Suprapubic skin (tissue), 3 donors: ENCODE data around the gene PLCD1.

Experiments used
- POLR2A ChIP-seq, 2 donors: fragments of 450-650 bp; IDR thresholded peaks; one replicate each; pipeline ENCODE4 v1.6.1; 2017; ENCODE audit warnings: antibody characterized with exemption in 2 of 2, mild to moderate bottlenecking in 2 of 2, moderate library complexity in 2 of 2
- TF ChIP-seq, protein P1 (sequence below), 2 donors: fragments of 200-600 bp in 1 of 2; fragments of 450-650 bp in 1 of 2; sonication (generic) in 1 of 2; IDR thresholded peaks; one replicate each; pipeline ENCODE4 v1.5.1; 2016 to 2019; ENCODE audit warnings: antibody characterized with exemption in 2 of 2, mild to moderate bottlenecking in 1 of 2, moderate library complexity in 1 of 2

DNA sequence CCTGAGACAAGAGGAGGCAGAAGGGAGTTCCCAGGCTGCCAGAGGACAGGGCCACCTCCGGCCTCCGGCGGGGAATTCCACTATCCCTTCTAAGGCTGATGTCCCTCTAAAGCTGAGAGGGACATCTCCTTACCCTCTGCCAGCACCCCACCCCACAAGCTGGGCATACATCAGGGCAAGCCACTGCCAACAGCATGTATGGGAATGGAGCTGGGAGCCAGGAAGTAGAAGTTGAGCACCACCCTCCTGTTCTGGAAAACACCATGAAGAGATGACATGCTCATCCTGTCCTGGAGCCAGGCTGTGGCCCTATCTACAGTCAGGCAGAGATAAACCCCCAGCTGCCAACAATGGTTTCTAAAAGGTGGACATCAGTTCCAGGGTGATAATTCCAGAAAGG, 7.1 kb downstream of the PLCD1 start:
- TF ChIP-seq, protein P1, sequence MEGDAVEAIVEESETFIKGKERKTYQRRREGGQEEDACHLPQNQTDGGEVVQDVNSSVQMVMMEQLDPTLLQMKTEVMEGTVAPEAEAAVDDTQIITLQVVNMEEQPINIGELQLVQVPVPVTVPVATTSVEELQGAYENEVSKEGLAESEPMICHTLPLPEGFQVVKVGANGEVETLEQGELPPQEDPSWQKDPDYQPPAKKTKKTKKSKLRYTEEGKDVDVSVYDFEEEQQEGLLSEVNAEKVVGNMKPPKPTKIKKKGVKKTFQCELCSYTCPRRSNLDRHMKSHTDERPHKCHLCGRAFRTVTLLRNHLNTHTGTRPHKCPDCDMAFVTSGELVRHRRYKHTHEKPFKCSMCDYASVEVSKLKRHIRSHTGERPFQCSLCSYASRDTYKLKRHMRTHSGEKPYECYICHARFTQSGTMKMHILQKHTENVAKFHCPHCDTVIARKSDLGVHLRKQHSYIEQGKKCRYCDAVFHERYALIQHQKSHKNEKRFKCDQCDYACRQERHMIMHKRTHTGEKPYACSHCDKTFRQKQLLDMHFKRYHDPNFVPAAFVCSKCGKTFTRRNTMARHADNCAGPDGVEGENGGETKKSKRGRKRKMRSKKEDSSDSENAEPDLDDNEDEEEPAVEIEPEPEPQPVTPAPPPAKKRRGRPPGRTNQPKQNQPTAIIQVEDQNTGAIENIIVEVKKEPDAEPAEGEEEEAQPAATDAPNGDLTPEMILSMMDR (IDR thresholded peaks at IDR 0.05), result no peak
- no peak for TF ChIP-seq POLR2A (IDR thresholded peaks at IDR 0.05)
